D721Med (cell line): ENCODE data around the gene IQCM.

Experiments used
- DNase-seq: peaks from one replicate; pipeline ENCODE4 v3.0.0; 2011; ENCODE audit warnings: low spot score; ENCODE audit not compliant: insufficient read length
- FAIRE-seq: peaks from 2 replicates; lab custom pipeline; 2011; peaks lifted over from hg19 to GRCh38; lab: Jason Lieb, UNC
- TF ChIP-seq, protein P1 (sequence below): IDR thresholded peaks from 2 replicates; pipeline ENCODE4 v1.5.1; 2012; ENCODE audit warnings: mild to moderate bottlenecking, control low read depth; ENCODE audit not compliant: insufficient read depth; ENCODE audit errors: missing control alignments

IQCM gene

DNA sequence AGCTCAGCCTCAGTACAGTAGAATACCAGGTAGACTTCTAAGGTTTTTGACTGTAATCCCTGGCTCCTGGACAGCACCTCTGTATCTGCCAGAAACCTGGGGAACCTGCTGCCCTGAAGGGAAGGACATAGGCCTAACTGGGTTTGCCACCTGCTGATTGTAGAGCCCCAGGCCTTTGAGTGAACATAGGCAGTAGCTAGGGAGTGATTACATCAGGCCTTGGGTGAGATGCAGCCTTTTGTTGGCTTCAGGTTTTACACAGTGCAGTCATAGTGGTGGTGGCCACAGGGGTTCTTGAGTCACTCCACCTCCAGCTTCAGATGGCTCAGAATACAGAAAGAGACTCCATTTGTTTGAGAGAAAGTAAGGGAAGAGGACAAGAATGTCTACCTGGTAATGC, 19.3 kb downstream of the IQCM start:
- DNase-seq (no peak), FAIRE-seq (no peak)
- TF ChIP-seq, protein P1, sequence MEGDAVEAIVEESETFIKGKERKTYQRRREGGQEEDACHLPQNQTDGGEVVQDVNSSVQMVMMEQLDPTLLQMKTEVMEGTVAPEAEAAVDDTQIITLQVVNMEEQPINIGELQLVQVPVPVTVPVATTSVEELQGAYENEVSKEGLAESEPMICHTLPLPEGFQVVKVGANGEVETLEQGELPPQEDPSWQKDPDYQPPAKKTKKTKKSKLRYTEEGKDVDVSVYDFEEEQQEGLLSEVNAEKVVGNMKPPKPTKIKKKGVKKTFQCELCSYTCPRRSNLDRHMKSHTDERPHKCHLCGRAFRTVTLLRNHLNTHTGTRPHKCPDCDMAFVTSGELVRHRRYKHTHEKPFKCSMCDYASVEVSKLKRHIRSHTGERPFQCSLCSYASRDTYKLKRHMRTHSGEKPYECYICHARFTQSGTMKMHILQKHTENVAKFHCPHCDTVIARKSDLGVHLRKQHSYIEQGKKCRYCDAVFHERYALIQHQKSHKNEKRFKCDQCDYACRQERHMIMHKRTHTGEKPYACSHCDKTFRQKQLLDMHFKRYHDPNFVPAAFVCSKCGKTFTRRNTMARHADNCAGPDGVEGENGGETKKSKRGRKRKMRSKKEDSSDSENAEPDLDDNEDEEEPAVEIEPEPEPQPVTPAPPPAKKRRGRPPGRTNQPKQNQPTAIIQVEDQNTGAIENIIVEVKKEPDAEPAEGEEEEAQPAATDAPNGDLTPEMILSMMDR = no peak

DNA sequence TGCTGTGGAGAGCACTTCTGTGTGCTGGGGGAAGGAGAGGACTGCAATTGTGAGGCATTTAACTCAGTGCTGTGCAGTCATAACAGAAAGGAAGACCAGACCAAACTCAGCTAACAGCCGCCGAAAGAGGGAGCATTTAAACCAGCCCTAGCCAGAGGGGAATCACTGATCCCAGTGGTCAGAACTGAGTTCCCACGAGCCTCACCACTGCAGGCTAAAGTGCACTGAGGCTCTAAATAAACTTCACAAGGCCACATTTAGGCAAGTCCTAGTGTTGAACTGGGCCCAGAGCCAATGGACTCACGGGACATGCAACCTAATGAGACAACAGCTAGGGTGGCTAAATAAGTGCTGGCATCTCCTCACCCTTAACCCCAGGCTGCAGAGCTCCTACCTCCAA, 20.4 kb downstream of the IQCM start:
- TF ChIP-seq, protein P1 = no peak
- no peak for FAIRE-seq
- no peak for DNase-seq

DNA sequence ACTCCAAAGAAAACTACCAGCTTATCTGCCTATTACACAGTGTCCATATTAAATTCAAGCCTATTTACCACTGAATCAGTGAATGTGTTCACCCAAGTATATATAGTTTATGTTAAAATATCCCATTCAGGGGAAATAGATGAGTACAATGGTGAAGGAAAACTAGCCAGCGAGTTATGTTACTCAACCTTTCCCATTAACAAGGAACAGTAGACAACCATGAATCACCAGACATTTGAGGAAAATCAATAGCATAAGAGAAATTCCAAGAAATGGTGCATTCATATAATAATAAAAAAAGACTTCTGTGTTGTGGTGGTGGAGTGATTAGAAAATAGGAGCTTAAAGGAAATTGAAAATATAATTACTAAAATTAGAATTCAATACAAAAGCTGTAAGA, 21.3 kb downstream of the IQCM start:
- TF ChIP-seq, protein P1 = no peak
- FAIRE-seq (no peak), DNase-seq (no peak)

DNA sequence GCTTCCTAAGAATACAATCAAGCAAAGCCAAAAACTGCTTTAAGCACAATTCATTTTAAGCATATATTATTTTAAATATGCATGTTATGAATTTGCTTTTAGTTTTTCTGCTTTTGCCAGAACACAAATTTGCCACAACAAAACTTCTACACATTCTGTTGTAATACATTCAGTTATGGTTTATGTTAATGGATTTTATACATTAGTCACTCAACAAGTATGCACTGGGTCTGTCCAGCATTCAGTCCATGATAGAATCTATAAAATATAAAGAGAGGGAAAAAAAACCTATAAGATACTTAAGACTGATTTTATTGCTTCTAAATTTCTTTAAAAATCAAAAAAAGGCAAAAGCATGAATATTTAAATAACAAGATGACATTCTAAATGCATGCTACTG, 22.2 kb downstream of the IQCM start:
- FAIRE-seq (no peak), DNase-seq (no peak)
- TF ChIP-seq, protein P1 = no peak

DNA sequence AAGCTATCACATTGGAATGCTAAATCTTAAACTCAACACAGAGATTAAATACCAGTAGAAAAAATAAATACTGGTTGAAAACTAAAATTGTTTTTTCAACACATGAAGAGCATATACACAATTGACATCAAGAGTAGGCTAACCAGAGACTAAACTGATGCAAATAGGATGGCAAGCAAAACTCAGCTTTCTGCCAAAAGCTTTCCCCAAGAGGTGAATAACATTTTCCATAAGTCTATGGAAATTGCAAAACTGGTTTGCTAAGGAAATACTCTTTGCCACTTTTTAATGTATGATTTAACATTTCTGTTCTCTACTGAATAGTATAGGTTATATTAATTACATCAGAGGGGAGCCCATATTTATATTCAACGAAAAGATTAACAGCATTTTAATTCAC, 23.8 kb downstream of the IQCM start:
- TF ChIP-seq, protein P1 = no peak
- DNase-seq (no peak), FAIRE-seq (no peak)

DNA sequence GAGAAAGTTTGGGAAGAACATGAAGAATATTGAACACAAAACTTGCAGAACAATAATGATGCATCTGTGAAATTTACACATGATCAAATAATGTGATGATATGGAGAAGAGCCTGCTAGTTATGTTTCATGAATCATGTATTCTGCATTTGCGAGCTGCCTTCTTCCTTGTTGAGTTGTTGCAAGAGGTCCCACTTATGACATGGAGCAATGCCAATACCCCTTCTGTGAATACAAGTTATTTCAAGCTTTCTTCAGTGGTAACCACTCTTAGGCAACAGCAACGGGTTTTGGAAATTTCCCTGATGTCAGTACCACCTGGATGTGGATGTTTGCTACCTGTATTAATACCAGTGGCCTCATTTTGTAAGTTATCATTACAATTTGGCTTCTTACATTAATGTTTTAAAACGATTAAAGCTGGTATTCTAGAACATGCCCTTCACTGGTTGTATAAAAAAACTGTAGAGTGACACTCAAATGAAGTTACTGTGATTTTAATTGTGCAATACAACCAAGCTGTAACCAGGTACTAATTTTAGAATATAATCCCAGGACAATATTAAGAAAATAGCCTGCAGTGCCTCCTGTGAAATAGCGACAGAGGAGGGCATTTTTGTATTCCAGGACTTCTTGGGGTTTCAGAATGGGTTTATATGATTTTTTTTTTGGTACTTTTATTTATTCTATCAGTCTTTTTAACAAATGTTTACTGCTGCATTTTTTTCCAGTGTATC, 25.3 kb downstream of the IQCM start:
- no peak for FAIRE-seq
- no peak for DNase-seq
- TF ChIP-seq, protein P1 = no peak

DNA sequence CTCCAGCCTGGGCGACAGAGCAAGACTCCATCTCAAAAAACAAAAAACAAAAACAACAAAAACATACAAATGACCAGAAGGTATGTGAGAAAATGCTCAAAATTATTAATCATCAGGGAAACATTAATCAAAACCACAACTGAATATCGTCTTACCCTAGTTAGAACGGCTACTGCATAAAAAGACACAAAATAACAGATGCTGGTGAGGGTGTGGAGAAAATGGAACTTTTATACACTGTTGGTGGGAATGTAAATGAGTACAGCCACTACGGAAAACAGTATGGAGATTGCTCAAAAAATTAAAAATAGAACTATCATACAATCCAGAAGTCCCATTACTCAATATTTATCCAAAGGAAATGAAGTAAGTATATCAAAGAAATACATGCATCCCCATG, 27.3 kb downstream of the IQCM start:
- DNase-seq (no peak), FAIRE-seq (no peak)

More for the DNA sequence above, 27.3 kb downstream of the IQCM start:
- TF ChIP-seq, protein P1 = no peak
